Large intestine (tissue), 3 donors: ENCODE data around the gene HNF1B. TPM values are rescaled to one million over a fixed set of nuclear protein-coding genes. Genes with fewer than 3 reads are reported as not detected.

Experiments
- DNase-seq, 2 donors: peaks; one replicate each; pipeline versions ENCODE4 v3.0.0 to v3.0.0-alpha.2; 2013
- H3K27ac ChIP-seq: one replicate; pipeline ENCODE4 v1.5.1; 2013; ENCODE audit warnings: low read length
- H3K27me3 ChIP-seq: 2 replicates; pipeline ENCODE4 v1.6.1; 2013; ENCODE audit warnings: low read length; ENCODE audit not compliant: control insufficient read depth, insufficient read depth
- H3K36me3 ChIP-seq: 2 replicates; pipeline ENCODE4 v1.6.1; 2013; ENCODE audit warnings: low read length; ENCODE audit not compliant: control insufficient read depth, insufficient read depth
- H3K4me1 ChIP-seq: one replicate; pipeline ENCODE4 v1.6.1; 2013; ENCODE audit warnings: low read length; ENCODE audit not compliant: control insufficient read depth, insufficient read depth
- H3K4me3 ChIP-seq: one replicate; pipeline ENCODE4 v1.5.1; 2013; ENCODE audit warnings: low read length
- H3K9me3 ChIP-seq: one replicate; pipeline ENCODE4 v1.6.1; 2013; ENCODE audit warnings: mild to moderate bottlenecking, low read depth, low read length, moderate library complexity; ENCODE audit not compliant: control insufficient read depth
- WGBS: methylation state at CpG from one replicate; pipeline ENCODE4 v1.1.5; 2013; ENCODE audit warnings: low lambda C conversion rate; ENCODE audit not compliant: insufficient coverage; 5-methylcytosine and 5-hydroxymethylcytosine counted together
- polyA plus RNA-seq: library from polyadenylated mRNA; unstranded; fragments of 120-200 nt; gene quantifications from one replicate; pipeline ENCODE4 v1.2.1, GENCODE V29; 2013

Gene HNF1B
- polyA plus RNA-seq, 1 donor, result 21.5 TPM

DNA sequence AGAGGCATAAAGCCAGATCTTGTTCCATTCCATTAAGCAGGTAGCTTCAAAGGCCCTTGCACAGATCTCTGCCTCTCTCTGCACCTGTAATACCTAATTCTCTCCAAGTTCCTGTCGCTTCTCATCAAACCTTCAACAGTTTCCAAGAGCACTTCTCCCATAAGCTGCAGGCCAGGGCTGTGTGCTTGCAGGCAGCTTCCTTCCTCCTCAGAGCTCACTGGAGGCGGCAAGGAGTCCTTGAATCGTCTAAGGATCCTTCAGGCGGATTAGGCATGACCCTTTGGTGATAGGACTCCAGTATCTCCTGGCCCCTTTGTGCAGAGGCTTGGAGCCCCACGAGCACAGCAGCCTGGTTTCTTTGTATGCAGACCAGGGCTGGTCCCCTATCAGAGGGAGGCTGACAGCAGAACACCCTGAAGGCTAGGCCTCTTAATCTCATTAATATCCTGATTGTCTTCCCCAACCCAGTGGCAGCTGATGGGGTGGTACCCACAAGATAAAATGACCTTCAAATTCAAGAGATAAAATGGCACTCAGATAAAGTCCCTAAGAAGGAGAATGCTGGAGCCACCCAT is 19.8 kb downstream of the HNF1B start:
- Histone ChIP-seq H3K4me3 (no peak overlapping the region), H3K9me3 (no peaks in the 10 kb centered on the region), H3K27me3 (no peaks in the 10 kb centered on the region), H3K36me3 (peaks cover 36% of the 10 kb centered on the region), H3K4me1 (peaks cover 65% of the 10 kb centered on the region), H3K27ac (peak overlapping the region; percentile 68)
- WGBS, result no CpG with 5 or more reads among the region's 5 CpGs
- DNase-seq, result no peak

DNA sequence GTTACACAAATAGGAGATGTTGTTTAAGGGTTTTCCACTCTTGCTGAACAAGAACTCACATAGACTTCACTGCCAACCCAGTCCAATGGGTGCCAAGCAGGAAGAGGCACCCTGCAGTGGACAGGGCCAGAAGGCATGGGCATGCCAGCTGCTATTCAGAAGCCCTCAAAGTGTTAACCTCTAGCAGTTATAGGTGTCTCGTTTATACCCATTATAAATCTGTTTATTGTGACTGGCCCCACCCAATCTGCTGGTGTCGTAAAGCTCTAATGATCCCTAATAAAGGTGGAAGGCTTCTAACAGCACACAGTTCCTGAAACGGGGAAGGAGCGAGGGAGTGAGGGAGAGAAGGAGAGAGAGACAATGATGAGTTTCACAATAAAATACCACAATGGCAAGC is 23.9 kb downstream of the HNF1B start:
- peaks cover 17% of the 10 kb centered on the region for H3K36me3 ChIP-seq
- H3K4me3 ChIP-seq, result no peak overlapping the region
- WGBS, result 0% methylated on average over 1 of the region's 4 CpGs
- DNase-seq, result peak; percentile 64 to 87
- H3K27me3 ChIP-seq, result no peaks in the 10 kb centered on the region
- no peaks in the 10 kb centered on the region for H3K9me3 ChIP-seq
- H3K27ac ChIP-seq, result peak overlapping the region; percentile 53
- H3K4me1 ChIP-seq, result peaks cover 65% of the 10 kb centered on the region

DNA sequence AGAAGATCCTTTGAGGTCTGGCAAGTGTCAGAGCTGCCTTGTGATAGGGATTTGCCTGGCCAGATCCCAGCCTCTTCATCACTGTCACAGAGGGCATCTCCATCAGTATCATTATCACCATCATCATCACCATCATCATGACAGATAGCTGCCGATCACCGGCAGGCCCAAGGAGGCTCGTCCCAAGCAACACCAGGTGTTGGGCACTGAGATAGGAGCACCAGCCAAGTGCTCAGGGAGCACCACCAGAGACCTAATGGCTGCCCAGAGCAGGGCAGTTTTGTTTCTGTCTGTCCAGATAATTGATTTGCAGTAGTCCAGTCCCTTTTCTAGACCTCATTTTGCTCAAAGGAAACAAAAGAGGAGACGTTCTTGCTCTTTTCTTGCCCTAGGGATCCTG is 25.0 kb downstream of the HNF1B start:
- H3K36me3 ChIP-seq, result peaks cover 17% of the 10 kb centered on the region
- WGBS, result 100% methylated on average over 1 of the region's 4 CpGs
- no peaks in the 10 kb centered on the region for H3K27me3 ChIP-seq
- peaks cover 54% of the 10 kb centered on the region for H3K4me1 ChIP-seq
- H3K27ac ChIP-seq, result no peak overlapping the region
- no peaks in the 10 kb centered on the region for H3K9me3 ChIP-seq
- no peak overlapping the region for H3K4me3 ChIP-seq
- DNase-seq, result no peak

- Histone ChIP-seq H3K4me1 (peaks cover 53% of the 10 kb centered on the region), H3K27ac (no peak overlapping the region), H3K36me3 (peaks cover 17% of the 10 kb centered on the region), H3K27me3 (no peaks in the 10 kb centered on the region), H3K9me3 (no peaks in the 10 kb centered on the region), H3K4me3 (no peak overlapping the region)
- no peak for DNase-seq
- 100% methylated on average over 1 of the region's 3 CpGs for WGBS
These were observed 26.4 kb downstream of the HNF1B start for GRCh38 chr17:37718324-37719048.

GRCh38 chr17:37717627-37718323 is 27.1 kb downstream of the HNF1B start:
- peaks cover 60% of the 10 kb centered on the region for H3K4me1 ChIP-seq
- H3K9me3 ChIP-seq, result no peaks in the 10 kb centered on the region
- H3K4me3 ChIP-seq, result no peak overlapping the region
- H3K27ac ChIP-seq, result peak overlapping the region; percentile 45
- 60% methylated on average over 1 of the region's 3 CpGs for WGBS
- DNase-seq, result no peak
- H3K36me3 ChIP-seq, result peaks cover 15% of the 10 kb centered on the region
- H3K27me3 ChIP-seq, result no peaks in the 10 kb centered on the region

GRCh38 chr17:37714897-37715296 is 30.0 kb downstream of the HNF1B start:
- no peak for DNase-seq
- no peaks in the 10 kb centered on the region for H3K27me3 ChIP-seq
- H3K36me3 ChIP-seq, result peaks cover 14% of the 10 kb centered on the region
- peaks cover 55% of the 10 kb centered on the region for H3K4me1 ChIP-seq
- no CpG with 5 or more reads among the region's 4 CpGs for WGBS
- no peak overlapping the region for H3K27ac ChIP-seq
- no peak overlapping the region for H3K4me3 ChIP-seq
- no peaks in the 10 kb centered on the region for H3K9me3 ChIP-seq

GRCh38 chr17:37713624-37714023 is 31.2 kb downstream of the HNF1B start:
- peaks cover 65% of the 10 kb centered on the region for H3K4me1 ChIP-seq
- no peak overlapping the region for H3K4me3 ChIP-seq
- peak in 1 of 2 donors; percentile 23 for DNase-seq
- peaks cover 12% of the 10 kb centered on the region for H3K36me3 ChIP-seq
- H3K27ac ChIP-seq, result peak overlapping the region; percentile 14
- H3K9me3 ChIP-seq, result no peaks in the 10 kb centered on the region
- WGBS, result no CpG with 5 or more reads among the region's 4 CpGs
- no peaks in the 10 kb centered on the region for H3K27me3 ChIP-seq

DNA sequence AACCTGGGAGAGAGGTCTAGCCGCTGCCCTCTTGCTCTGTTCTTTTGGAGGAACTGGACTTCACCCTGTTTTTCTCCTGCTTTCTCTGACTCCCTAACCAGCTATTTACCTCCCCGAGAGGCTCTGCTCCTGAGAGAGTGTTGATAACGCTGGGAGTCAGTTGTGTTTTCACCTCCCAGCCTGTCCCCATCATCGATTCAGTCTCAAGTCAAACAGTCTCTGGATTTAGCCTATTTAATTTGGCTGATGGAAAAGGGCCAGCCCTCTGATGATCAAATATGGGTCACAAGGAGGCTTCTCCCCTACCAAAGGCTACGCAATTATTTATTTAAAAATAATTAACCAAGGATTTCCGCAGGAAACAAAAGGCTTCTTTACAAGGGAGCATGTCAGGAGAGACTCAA is 31.8 kb downstream of the HNF1B start:
- Histone ChIP-seq H3K27me3 (no peaks in the 10 kb centered on the region), H3K9me3 (no peaks in the 10 kb centered on the region), H3K4me1 (peaks cover 65% of the 10 kb centered on the region), H3K4me3 (no peak overlapping the region), H3K36me3 (peaks cover 8% of the 10 kb centered on the region), H3K27ac (peak overlapping the region; percentile 14)
- peak in 1 of 2 donors; percentile 57 for DNase-seq
- 33% methylated on average over 1 of the region's 6 CpGs for WGBS

DNA sequence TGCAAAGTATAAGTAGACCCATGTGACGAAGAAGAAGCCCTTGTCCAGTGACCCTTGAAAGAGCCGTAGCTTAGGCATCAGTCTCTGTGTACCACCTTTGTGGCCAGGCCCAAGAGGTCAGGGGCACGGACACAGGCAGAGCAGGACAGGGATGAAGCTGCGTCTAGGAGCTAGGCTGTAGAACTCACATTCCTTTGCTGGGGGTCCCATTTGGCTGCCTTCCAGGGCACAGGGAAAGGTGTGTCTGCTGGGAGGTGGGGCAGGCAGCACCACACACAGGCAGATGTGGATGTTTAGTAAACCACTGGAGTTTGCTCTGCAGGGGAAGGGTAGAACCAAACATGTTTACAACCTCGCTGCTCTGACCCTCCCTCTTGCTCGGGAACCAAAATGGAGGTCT is 33.7 kb downstream of the HNF1B start:
- no peaks in the 10 kb centered on the region for H3K27me3 ChIP-seq
- no peak overlapping the region for H3K4me3 ChIP-seq
- no peaks in the 10 kb centered on the region for H3K9me3 ChIP-seq
- no CpG with 5 or more reads among the region's 6 CpGs for WGBS
- peak in 1 of 2 donors; percentile 27 for DNase-seq
- H3K4me1 ChIP-seq, result peaks cover 58% of the 10 kb centered on the region
- H3K36me3 ChIP-seq, result peaks cover 8% of the 10 kb centered on the region
- H3K27ac ChIP-seq, result peak overlapping the region; percentile 97

GRCh38 chr17:37710344-37710886 is 34.4 kb downstream of the HNF1B start:
- Histone ChIP-seq H3K36me3 (peaks cover 8% of the 10 kb centered on the region), H3K27me3 (no peaks in the 10 kb centered on the region), H3K9me3 (no peaks in the 10 kb centered on the region), H3K27ac (peak overlapping the region; percentile 97), H3K4me3 (no peak overlapping the region), H3K4me1 (peaks cover 58% of the 10 kb centered on the region)
- DNase-seq, result peak; percentile 97 to 99
- no CpG with 5 or more reads among the region's 9 CpGs for WGBS
